HG02678 (cell line): ENCODE results near the gene LCNL1.

Experiments
- ATAC-seq: cut with Tn5 transposase; IDR thresholded peaks from one replicate; pipeline ENCODE4 v1.9.1; 2021; ENCODE audit warnings: mild to moderate bottlenecking, moderate library complexity; ENCODE audit not compliant: unreplicated experiment

LCNL1 gene

GRCh38 chr9:136958473-136958872 is 24.3 kb upstream of the LCNL1 start:
- no peak for ATAC-seq

GRCh38 chr9:136958898-136959850 is 23.6 kb upstream of the LCNL1 start:
- no peak for ATAC-seq

- no peak for ATAC-seq
Measured at GRCh38 chr9:136960212-136960937, 22.4 kb upstream of the LCNL1 start.

GRCh38 chr9:136960938-136961275 is 21.9 kb upstream of the LCNL1 start:
- ATAC-seq, result no peak

GRCh38 chr9:136961279-136962065 is 21.3 kb upstream of the LCNL1 start:
- no peak for ATAC-seq

GRCh38 chr9:136962163-136962562 is 20.6 kb upstream of the LCNL1 start:
- no peak for ATAC-seq

DNA sequence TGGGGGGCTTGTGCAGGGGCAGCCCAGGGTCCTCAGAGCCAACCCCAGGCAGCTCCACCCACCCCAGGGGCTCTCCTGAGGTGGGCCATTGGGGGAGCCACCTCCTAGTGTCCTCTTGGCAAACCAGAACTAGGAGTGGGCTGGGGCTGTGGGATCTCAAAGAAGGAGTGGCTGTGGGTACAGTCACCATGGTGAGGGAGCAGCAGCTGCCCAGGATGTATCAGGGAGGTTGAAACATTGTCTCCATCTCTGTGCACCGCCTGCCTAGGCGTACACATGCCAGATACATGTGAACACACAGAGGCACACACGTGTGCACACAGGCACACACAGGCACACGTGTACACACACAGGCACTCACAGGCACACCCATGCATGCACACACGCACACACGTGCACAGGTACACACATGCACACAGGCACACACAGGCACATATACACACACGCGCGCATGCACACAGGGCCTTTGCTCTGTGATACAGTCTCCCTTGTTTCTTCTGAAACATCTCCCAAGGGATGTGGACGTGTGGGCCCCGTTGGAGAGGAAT is 20.0 kb upstream of the LCNL1 start:
- ATAC-seq, result no peak

DNA sequence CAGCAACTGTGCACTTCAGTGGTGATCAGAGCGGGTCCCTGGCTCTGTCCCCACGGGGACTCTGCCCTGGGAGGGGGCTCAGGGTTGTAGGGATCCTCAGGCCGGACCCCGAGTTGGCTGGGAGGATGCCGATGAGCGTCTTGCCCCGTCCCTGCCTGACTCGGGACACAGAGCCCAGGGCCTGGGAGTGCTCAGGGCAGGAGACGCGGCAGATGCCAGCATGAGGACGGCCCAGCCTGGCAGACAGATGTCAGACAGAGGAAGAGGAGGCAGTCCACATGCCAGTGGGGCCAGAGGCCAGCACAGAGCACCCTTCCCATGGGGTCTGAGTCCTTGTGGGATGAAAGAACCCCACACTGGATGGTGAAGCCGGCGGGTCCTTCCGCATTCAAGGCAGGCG is 19.5 kb upstream of the LCNL1 start:
- ATAC-seq, result no peak

DNA sequence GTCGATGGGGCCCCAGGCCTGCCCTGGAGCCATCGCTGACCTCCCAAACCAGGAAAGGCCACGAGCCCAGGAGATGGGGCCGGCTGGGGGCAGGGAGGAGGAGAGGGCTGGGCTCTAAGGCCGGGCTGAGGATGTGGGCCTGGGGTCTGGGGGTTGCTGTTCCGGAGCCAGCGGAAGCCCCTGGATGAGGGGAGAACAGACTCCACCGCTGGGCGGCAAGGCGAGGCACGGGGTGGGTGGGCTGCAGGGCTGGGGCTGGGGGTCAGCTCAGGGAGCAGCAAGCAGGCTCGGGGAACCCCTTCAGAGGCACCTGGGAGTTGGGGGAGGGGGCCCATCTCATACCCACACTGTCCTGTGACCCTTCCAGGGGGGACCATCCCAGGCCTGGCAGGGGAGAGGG is 19.0 kb upstream of the LCNL1 start:
- ATAC-seq, result no peak

GRCh38 chr9:136964171-136964689 is 18.6 kb upstream of the LCNL1 start:
- no peak for ATAC-seq

GRCh38 chr9:136964833-136965422 is 17.9 kb upstream of the LCNL1 start:
- no peak for ATAC-seq

GRCh38 chr9:136965771-136966484 is 16.9 kb upstream of the LCNL1 start:
- ATAC-seq, result no peak

- no peak for ATAC-seq
Measured at GRCh38 chr9:136968333-136969127, 14.3 kb upstream of the LCNL1 start.

GRCh38 chr9:136969150-136969549 is 13.6 kb upstream of the LCNL1 start:
- ATAC-seq, result no peak

DNA sequence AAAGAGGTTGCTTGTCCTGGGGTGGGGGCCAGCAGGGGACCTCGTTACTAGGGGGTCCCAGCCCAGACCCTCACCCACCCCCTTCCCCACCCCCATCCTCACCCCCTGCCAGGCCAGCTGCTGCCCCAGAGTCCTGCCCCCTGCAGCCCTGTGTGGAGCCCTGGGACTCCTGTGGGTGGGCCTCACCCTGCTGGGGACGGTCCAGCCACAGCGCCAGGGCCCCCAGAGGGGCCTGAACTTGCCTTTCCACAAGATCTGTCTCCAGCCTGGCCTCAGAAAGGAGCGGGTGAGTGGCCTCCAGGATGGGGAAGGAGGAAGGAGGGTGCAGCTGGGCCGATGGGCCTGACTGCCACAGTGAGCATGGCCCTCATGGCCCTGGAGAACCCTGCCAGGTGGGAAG is 13.0 kb upstream of the LCNL1 start:
- no peak for ATAC-seq

DNA sequence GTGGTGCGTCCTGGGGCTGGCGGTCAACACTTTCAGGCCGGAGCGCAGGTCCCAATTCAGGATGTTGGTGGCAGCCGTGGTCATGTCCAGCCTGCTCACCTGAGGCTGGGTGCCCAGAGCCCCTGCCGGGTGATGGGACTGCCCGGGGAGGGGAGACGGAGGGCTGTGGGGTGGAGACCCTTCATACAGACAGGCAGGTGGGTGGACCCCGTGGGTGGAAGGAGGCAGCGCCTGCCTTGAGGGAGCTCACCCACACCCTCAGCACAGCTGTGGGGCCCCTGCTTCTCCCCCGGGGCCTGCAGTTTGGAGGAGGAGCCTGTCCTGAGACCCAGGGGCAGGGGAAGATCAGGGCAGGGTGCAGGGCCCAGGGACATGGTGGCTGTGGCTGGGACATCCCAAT is 12.4 kb upstream of the LCNL1 start:
- ATAC-seq, result no peak

DNA sequence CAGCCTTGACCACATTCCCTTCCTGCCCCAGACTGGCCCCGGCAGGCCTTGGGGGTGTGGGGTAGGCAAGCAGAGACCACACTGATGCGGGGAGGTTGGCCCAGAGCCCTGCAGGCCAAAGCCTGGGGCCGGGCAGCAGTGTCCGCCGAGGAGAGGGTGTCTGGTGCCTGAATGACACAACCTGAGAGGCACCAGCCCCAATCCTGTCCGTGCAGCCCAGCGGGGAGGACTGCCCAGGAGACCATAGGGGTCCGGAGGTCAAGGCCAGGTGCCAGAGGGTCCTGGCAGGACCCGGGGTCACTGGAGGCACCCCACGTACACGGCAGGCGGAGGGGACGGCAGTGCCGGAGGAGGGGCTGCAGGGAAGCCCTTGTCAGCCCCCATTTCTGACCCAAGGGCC is 11.0 kb upstream of the LCNL1 start:
- ATAC-seq, result no peak

DNA sequence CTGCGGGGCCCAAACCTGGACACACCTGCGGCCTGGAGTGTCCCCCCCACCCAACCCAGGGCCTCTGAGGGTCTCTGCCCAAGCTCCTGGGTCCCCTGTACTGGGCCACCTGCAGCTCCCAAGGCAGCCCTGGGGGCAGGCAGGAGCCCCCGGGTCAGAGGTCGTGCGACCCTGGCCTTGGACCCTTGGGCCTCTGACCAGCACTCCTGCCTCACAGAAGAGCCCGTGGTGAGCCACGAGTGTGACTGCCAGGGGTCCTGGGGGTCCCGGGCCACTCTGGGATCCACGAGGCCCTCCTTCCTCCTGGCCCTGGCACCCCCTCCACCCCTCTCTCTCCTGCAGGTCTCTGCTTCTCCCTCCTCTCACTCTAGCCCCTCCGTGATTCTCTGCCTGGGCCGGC is 10.5 kb upstream of the LCNL1 start:
- no peak for ATAC-seq

GRCh38 chr9:136972743-136973142 is 10.1 kb upstream of the LCNL1 start:
- no peak for ATAC-seq
